BE2C (cell line): ENCODE measurements around the gene SORCS1.
A peak's percentile ranks its signal among the peaks of the same experiment; 100 is the strongest.

ENCODE experiments used
- DNase-seq: peaks from one replicate; pipeline ENCODE4 v3.0.0-alpha.2; 2020
- H3K27me3 ChIP-seq: fragments of 250-450 bp; sonication (Bioruptor Pico); 2 replicates; pipeline ENCODE4 v1.5.1; 2020; ENCODE audit warnings: mild to moderate bottlenecking
- H3K36me3 ChIP-seq: fragments of 250-450 bp; sonication (Bioruptor Pico); 2 replicates; pipeline ENCODE4 v1.5.1; 2020; ENCODE audit warnings: mild to moderate bottlenecking
- H3K4me1 ChIP-seq: fragments of 250-450 bp; sonication (Bioruptor Pico); 2 replicates; pipeline ENCODE4 v1.5.1; 2020
- H3K4me3 ChIP-seq: 2 replicates; pipeline ENCODE4 v1.5.1; 2011; ENCODE audit warnings: low read depth, low read length
- H3K9me3 ChIP-seq: fragments of 250-450 bp; sonication (Bioruptor Pico); 2 replicates; pipeline ENCODE4 v1.5.1; 2020
- TF ChIP-seq, protein P1 (sequence below): IDR thresholded peaks from 2 replicates; pipeline ENCODE4 v1.5.1; 2012; ENCODE audit warnings: mild to moderate bottlenecking, low read depth, low read length

Gene SORCS1

DNA sequence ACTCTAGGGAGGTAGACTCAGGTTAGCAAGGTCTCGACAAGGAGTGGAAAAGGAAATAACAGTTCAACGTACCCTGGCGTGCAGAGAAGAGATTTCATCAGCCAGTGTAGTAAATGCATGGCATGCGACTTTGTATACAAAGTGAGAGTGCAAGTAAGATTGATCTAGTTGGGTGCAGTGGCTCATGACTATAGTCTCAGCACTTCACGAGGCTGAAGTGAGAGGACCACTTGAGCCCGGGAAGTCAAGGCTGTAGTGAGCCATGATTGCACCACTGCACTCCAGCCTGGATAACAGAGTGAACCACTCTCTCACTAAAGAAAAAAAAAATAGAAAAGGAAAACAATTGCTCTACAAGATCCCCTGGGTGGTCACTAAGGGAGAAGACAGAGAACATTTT is 528.6 kb downstream of the SORCS1 start:
- no peaks in the 10 kb centered on the region for H3K27me3 ChIP-seq
- TF ChIP-seq, protein P1, sequence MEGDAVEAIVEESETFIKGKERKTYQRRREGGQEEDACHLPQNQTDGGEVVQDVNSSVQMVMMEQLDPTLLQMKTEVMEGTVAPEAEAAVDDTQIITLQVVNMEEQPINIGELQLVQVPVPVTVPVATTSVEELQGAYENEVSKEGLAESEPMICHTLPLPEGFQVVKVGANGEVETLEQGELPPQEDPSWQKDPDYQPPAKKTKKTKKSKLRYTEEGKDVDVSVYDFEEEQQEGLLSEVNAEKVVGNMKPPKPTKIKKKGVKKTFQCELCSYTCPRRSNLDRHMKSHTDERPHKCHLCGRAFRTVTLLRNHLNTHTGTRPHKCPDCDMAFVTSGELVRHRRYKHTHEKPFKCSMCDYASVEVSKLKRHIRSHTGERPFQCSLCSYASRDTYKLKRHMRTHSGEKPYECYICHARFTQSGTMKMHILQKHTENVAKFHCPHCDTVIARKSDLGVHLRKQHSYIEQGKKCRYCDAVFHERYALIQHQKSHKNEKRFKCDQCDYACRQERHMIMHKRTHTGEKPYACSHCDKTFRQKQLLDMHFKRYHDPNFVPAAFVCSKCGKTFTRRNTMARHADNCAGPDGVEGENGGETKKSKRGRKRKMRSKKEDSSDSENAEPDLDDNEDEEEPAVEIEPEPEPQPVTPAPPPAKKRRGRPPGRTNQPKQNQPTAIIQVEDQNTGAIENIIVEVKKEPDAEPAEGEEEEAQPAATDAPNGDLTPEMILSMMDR, result no peak
- H3K36me3 ChIP-seq, result no peaks in the 10 kb centered on the region
- DNase-seq, result no peak
- no peaks in the 10 kb centered on the region for H3K4me1 ChIP-seq
- H3K4me3 ChIP-seq, result no peak overlapping the region
- H3K9me3 ChIP-seq, result no peaks in the 10 kb centered on the region

DNA sequence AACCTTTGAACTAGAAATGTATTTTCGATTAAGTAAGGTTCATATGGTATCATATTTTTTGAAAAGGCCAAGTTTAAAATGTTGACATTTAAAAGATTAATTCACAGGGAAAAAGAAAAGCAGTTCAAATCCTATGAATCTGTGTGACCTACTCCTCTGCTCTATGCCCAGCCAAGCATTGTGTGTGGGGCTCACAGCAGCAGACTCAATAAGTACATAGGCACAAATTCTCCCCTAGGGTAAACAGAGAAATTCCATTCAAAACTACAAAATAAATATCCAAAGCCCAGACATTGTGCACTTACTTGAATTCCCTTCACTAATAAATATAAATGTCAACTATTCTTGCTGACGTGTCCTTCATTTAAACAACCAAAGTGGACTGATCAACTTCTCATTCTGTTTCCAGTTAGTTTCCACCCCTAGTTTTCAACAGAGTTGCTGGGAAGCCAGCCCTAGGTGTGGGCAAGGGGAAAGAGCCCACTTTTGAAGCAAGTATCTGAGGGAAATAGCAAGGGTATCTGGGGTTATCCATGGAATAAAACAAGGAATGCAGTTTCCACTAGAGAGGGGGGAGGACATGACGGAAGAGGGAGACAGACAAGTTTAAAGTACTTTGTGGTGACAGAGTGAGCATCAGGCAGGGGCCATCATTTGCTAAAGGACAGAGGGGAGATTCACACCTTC is 533.3 kb downstream of the SORCS1 start:
- Histone ChIP-seq H3K4me1 (peaks cover 7% of the 10 kb centered on the region), H3K9me3 (no peaks in the 10 kb centered on the region), H3K36me3 (no peaks in the 10 kb centered on the region), H3K27me3 (no peaks in the 10 kb centered on the region), H3K4me3 (no peak overlapping the region)
- TF ChIP-seq, protein P1, result no peak
- no peak for DNase-seq

DNA sequence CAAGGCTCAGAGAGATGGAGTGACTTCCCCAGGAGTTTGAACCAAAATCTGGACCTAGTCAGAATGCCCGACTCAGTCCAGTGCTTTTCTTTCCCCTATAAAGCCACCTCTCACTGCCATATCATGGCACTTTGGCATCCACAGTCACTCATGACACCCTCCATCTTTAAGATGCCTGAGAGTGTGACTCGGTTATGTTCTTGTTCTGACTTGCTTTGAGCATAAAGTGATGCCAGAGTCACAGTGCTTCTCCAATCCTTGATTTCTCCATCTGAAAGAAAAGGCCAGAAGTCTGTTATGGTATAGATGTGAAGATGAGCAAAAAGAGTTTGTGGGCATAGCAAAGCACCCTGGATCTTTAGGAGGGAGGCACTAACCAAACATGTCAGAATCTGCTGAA is 538.1 kb downstream of the SORCS1 start:
- Histone ChIP-seq H3K27me3 (no peaks in the 10 kb centered on the region), H3K4me3 (no peak overlapping the region), H3K9me3 (no peaks in the 10 kb centered on the region), H3K4me1 (peaks cover 18% of the 10 kb centered on the region), H3K36me3 (no peaks in the 10 kb centered on the region)
- TF ChIP-seq, protein P1, result no peak
- no peak for DNase-seq

DNA sequence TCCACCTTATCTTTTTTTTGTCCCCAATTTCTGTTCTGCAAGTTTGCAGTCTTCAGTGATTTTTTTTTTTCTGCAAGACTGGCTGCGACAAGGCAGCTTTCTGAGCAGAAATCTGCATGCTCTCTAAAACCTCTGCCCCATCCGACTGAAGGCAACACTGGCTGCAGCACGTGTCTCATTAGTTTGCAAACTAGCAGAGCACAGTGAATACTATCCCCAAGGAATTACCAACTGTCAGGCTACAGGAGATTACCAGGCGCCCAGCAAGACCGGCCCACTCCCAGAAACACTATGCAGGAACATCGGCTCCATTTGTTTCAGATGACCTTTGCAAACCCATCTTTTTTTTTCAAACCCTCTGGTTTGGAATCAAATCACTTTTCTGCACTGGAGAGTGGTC is 538.8 kb downstream of the SORCS1 start:
- TF ChIP-seq, protein P1, result no peak
- no peak overlapping the region for H3K4me3 ChIP-seq
- H3K4me1 ChIP-seq, result peaks cover 18% of the 10 kb centered on the region
- H3K36me3 ChIP-seq, result no peaks in the 10 kb centered on the region
- no peaks in the 10 kb centered on the region for H3K9me3 ChIP-seq
- DNase-seq, result peak; percentile 74
- no peaks in the 10 kb centered on the region for H3K27me3 ChIP-seq

DNA sequence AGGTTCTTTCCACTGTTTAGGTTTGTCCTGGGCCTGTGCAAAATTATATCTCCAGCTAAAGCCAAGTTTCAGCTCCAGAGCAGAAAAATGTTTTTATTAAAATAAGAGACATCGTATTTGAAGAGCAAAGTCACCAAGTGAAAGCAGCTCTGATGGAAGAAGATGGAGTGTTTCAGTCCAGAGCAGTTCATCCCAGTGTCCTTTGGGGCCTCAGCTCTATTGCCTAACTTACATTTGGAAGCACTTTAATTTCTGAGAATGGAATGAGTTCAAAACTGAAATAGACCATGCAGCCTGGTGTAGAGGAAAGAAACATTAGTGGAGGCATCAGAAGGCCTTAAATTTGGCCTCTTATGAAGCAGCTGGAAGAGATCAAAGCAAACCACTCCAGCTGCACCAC is 545.2 kb downstream of the SORCS1 start:
- Histone ChIP-seq H3K4me3 (no peak overlapping the region), H3K36me3 (no peaks in the 10 kb centered on the region; the same call in 1 of the 2 replicates), H3K4me1 (no peaks in the 10 kb centered on the region; the same call in 1 of the 2 replicates), H3K9me3 (no peaks in the 10 kb centered on the region), H3K27me3 (no peaks in the 10 kb centered on the region)
- TF ChIP-seq, protein P1, result no peak
- DNase-seq, result no peak

DNA sequence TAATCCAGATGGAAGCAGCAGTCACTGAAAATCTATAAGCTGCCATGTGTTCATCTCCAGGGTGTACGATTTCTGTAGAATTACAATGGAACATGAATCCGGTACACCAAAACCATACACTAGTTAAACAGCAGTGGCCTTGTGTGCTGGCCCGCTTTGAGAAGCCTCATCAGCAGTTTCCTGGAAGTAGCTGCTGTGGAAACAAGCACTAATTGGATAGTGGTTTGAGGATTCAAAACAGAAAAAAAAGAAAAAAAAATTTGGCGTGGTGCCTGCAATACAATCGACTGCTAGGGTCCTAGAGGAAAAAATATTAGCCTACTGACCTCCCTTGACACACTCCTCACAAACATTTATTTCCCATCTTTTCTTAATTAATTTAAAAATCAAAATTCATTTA is 545.9 kb downstream of the SORCS1 start:
- Histone ChIP-seq H3K4me1 (no peaks in the 10 kb centered on the region; the same call in 1 of the 2 replicates), H3K9me3 (no peaks in the 10 kb centered on the region), H3K27me3 (no peaks in the 10 kb centered on the region), H3K4me3 (no peak overlapping the region), H3K36me3 (no peaks in the 10 kb centered on the region; the same call in 1 of the 2 replicates)
- no peak for DNase-seq
- TF ChIP-seq, protein P1, result no peak
